ENCODE results near the gene TMEM150B. TPM values are rescaled to one million over a fixed set of nuclear protein-coding genes. Genes with fewer than 3 reads are reported as not detected.

The TMEM150B gene
- total RNA-seq, 1 experiment from 2014 or later: 1.6 TPM

DNA sequence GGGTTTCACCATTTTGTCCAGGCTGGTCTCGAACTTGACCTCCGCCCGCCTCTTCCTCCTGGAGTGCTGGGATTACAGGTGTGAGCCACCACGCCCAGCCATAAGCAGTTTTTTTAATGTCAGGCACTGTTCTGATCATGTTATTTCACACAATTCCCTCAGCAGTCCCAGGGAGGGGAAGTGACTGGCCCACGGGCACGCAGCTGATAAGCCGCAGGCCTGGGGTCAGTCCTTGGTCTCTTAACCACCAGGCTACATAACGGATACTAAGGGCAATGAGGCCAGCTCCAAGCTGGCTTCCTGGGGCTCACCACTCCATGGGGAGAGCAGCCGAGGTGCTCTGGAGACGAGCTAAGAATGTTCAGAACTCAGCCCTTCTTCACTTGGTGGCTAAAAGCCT is 27.9 kb downstream of the TMEM150B start:
- no peak overlapping the region for H3K4me3 ChIP-seq (ENCODE audit: low read depth, low read length)
- H3K9me3 ChIP-seq: no peaks in the 10 kb centered on the region
- 0 out of 2 replicates have a peak, but pooled peaks cover 3% of the 10 kb centered on the region for H3K4me1 ChIP-seq
- no peak for DNase-seq
- no peaks in the 10 kb centered on the region for H3K27me3 Mint-ChIP-seq (ENCODE audit: insufficient read depth, unreplicated experiment)
- H3K36me3 ChIP-seq (ENCODE audit: control insufficient read depth, insufficient read depth, low read length): no peaks in the 10 kb centered on the region
- BruUV-seq (replicated peaks): no TSS peak
- POLR2A ChIA-PET: interaction anchor here (0.6 kb wide), 1 partner anchor 13 kb away, joined by 4 read pairs; no protein-coding TSS in a partner anchor
- no peaks in the 10 kb centered on the region for H3K27me3 ChIP-seq (replicated peaks; ENCODE audit: control insufficient read depth, insufficient read depth, low read length)
- CTCF ChIA-PET: interaction anchor here (0.6 kb wide), 1 partner anchor 26 kb away, joined by 3 read pairs; no protein-coding TSS in a partner anchor
- TF ChIP-seq CTCF (IDR thresholded peaks at IDR 0.05; ENCODE audit: insufficient read depth in 1 of 2, low read depth in 1 of 2, low read length in 1 of 2, severe bottlenecking in 1 of 2, unreplicated experiment in 1 of 2): no peak
- H3K36me3 Mint-ChIP-seq (ENCODE audit: insufficient read depth, unreplicated experiment): peaks cover 39% of the 10 kb centered on the region
- H3K4me3 Mint-ChIP-seq (ENCODE audit: unreplicated experiment): no peak overlapping the region
- no peaks in the 10 kb centered on the region for H3K9me3 Mint-ChIP-seq (ENCODE audit: unreplicated experiment)
- no peak overlapping the region for H3K27ac Mint-ChIP-seq (ENCODE audit: unreplicated experiment)
- intact Hi-C loops (cut with micrococcal nuclease; ENCODE audit: unreplicated experiment): no loop called here
- H3K4me1 Mint-ChIP-seq (ENCODE audit: low read depth, unreplicated experiment): no peaks in the 10 kb centered on the region

- no peak overlapping the region for H3K27ac Mint-ChIP-seq (ENCODE audit: unreplicated experiment)
- Histone ChIP-seq H3K9me3 (no peaks in the 10 kb centered on the region), H3K4me3 (ENCODE audit: low read depth, low read length) (no peak overlapping the region), H3K27me3 (replicated peaks; ENCODE audit: control insufficient read depth, insufficient read depth, low read length) (no peaks in the 10 kb centered on the region), H3K4me1 (peaks cover 10% of the 10 kb centered on the region), H3K36me3 (ENCODE audit: control insufficient read depth, insufficient read depth, low read length) (no peaks in the 10 kb centered on the region)
- H3K4me1 Mint-ChIP-seq (ENCODE audit: low read depth, unreplicated experiment): peaks cover 8% of the 10 kb centered on the region
- POLR2A ChIA-PET: no interaction called here
- no peaks in the 10 kb centered on the region for H3K9me3 Mint-ChIP-seq (ENCODE audit: unreplicated experiment)
- no peaks in the 10 kb centered on the region for H3K27me3 Mint-ChIP-seq (ENCODE audit: insufficient read depth, unreplicated experiment)
- BruUV-seq (replicated peaks): no TSS peak
- no peak overlapping the region for H3K4me3 Mint-ChIP-seq (ENCODE audit: unreplicated experiment)
- no peak for DNase-seq
- CTCF ChIA-PET: interaction anchor here (1.0 kb wide), 1 partner anchor 50 kb away, joined by 3 read pairs; the partner anchor contains the start of gene KMT5C
- no peak for TF ChIP-seq CTCF (IDR thresholded peaks at IDR 0.05; ENCODE audit: insufficient read depth in 1 of 2, low read depth in 1 of 2, low read length in 1 of 2, severe bottlenecking in 1 of 2, unreplicated experiment in 1 of 2)
- peaks cover 35% of the 10 kb centered on the region for H3K36me3 Mint-ChIP-seq (ENCODE audit: insufficient read depth, unreplicated experiment)
- intact Hi-C loops (cut with micrococcal nuclease; ENCODE audit: unreplicated experiment): no loop called here
Observed at GRCh38 chr19:55289117-55289796, 35.9 kb downstream of the TMEM150B start.

- peaks cover 10% of the 10 kb centered on the region for H3K4me1 ChIP-seq
- BruUV-seq (replicated peaks): no TSS peak
- intact Hi-C loops (cut with micrococcal nuclease; ENCODE audit: unreplicated experiment): no loop called here
Observed at GRCh38 chr19:55287361-55288079, 37.6 kb downstream of the TMEM150B start.

More at GRCh38 chr19:55287361-55288079, 37.6 kb downstream of the TMEM150B start:
- Mint-ChIP-seq H3K27ac (ENCODE audit: unreplicated experiment) (no peak overlapping the region), H3K27me3 (ENCODE audit: insufficient read depth, unreplicated experiment) (no peaks in the 10 kb centered on the region), H3K4me3 (ENCODE audit: unreplicated experiment) (no peak overlapping the region), H3K36me3 (ENCODE audit: insufficient read depth, unreplicated experiment) (peaks cover 30% of the 10 kb centered on the region), H3K9me3 (ENCODE audit: unreplicated experiment) (no peaks in the 10 kb centered on the region), H3K4me1 (ENCODE audit: low read depth, unreplicated experiment) (peaks cover 8% of the 10 kb centered on the region)
- CTCF ChIA-PET: no interaction called here
- POLR2A ChIA-PET: interaction anchor here (0.6 kb wide), 1 partner anchor 51 kb away, joined by 8 read pairs; no protein-coding TSS in a partner anchor
- Histone ChIP-seq H3K27me3 (replicated peaks; ENCODE audit: control insufficient read depth, insufficient read depth, low read length) (no peaks in the 10 kb centered on the region), H3K9me3 (no peaks in the 10 kb centered on the region), H3K4me3 (ENCODE audit: low read depth, low read length) (no peak overlapping the region), H3K36me3 (ENCODE audit: control insufficient read depth, insufficient read depth, low read length) (no peaks in the 10 kb centered on the region)
- no peak for TF ChIP-seq CTCF (IDR thresholded peaks at IDR 0.05; ENCODE audit: insufficient read depth in 1 of 2, low read depth in 1 of 2, low read length in 1 of 2, severe bottlenecking in 1 of 2, unreplicated experiment in 1 of 2)
- DNase-seq: no peak
